Panc1 (cell line): ENCODE data around the gene ALPK1. TPM values are rescaled to one million over a fixed set of nuclear protein-coding genes. Genes with fewer than 3 reads are reported as not detected.

Experiments used
- ATAC-seq: fragments of 200-7000 bp; cut with Tn5 transposase; 2 replicates; pipeline ENCODE4 v1.9.1; 2020; ENCODE audit warnings: mild to moderate bottlenecking, moderate library complexity
- BruUV-seq: library from RNA; stranded (reverse); fragments of 400-500 nt; replicated peaks from 2 replicates; lab custom pipeline; 2021; lab: Mats Ljungman, UMichigan
- CTCF ChIA-PET: fragments of 300-600 bp; sonication (Branson Sonifier 250); formaldehyde crosslinking; loops from one replicate; lab custom pipeline; 2022; ENCODE audit warnings: antibody characterized with exemption; lab: Charles Lee
- POLR2A ChIA-PET: fragments of 300-600 bp; sonication (Branson Sonifier 250); formaldehyde crosslinking; loops from one replicate; lab custom pipeline; 2022; ENCODE audit warnings: antibody characterized with exemption; lab: Charles Lee
- DNase-seq: peaks from one replicate; pipeline ENCODE4 v3.0.0-alpha.2; 2010; ENCODE audit warnings: low read depth, low spot score
- H3K27ac ChIP-seq: 2 replicates; pipeline ENCODE4 v1.5.1; 2011; ENCODE audit warnings: mild to moderate bottlenecking, low read length, inconsistent platforms
- H3K27me3 ChIP-seq: fragments of 200-500 bp; sonication (Bioruptor generic); 2 replicates; pipeline ENCODE4 v1.6.0; 2014; ENCODE audit warnings: low read length, inconsistent platforms; ENCODE audit not compliant: control insufficient read depth, insufficient read depth
- H3K36me3 ChIP-seq: fragments of 200-500 bp; sonication (Bioruptor generic); 2 replicates; pipeline ENCODE4 v1.5.1; 2014; ENCODE audit warnings: inconsistent platforms, mild to moderate bottlenecking, low read length, moderate library complexity; ENCODE audit not compliant: control insufficient read depth, insufficient read depth
- H3K4me1 ChIP-seq: 2 replicates; pipeline ENCODE4 v1.5.1; 2011; ENCODE audit warnings: inconsistent platforms, mild to moderate bottlenecking, low read length, moderate library complexity; ENCODE audit not compliant: control insufficient read depth, insufficient read depth
- H3K4me3 ChIP-seq, 2 experiments: 2 replicates each; pipeline ENCODE4 v1.5.1; 2011 to 2012; ENCODE audit warnings: low read depth in 2 of 2, low read length in 2 of 2, mild to moderate bottlenecking in 2 of 2, inconsistent platforms in 1 of 2, moderate library complexity in 1 of 2
- H3K9me3 ChIP-seq: fragments of 200-500 bp; sonication (Bioruptor generic); 2 replicates; pipeline ENCODE4 v1.5.1; 2014; ENCODE audit warnings: low read depth, mild to moderate bottlenecking, inconsistent platforms, low read length, moderate library complexity; ENCODE audit not compliant: control insufficient read depth, insufficient read depth
- POLR2AphosphoS5 ChIP-seq: IDR thresholded peaks from 2 replicates; pipeline ENCODE4 v1.6.1; 2012; ENCODE audit warnings: mild to moderate bottlenecking, low read depth, low read length, moderate library complexity
- SIN3A ChIP-seq: IDR thresholded peaks from 2 replicates; pipeline ENCODE4 v1.6.1; 2012; ENCODE audit warnings: low read depth, mild to moderate bottlenecking, low read length, moderate library complexity, borderline replicate concordance; ENCODE audit not compliant: insufficient read depth
- TCF7L2 ChIP-seq: IDR thresholded peaks from 2 replicates; pipeline ENCODE4 v1.6.1; 2011; ENCODE audit warnings: mild to moderate bottlenecking, low read depth, low read length, inconsistent platforms
- in situ Hi-C: cut with HindIII; loops from 2 replicates; pipeline ENCODE4 v1.10.0; 2016; ENCODE audit warnings: low sequenced_read_pairs, low pct_unique_long_range_greater_than_20kb
- intact Hi-C: fragments of 100-400 bp; cut with micrococcal nuclease; formaldehyde crosslinking; loops from one replicate; pipeline ENCODE4 v1.10.0; 2022; ENCODE audit not compliant: unreplicated experiment
- total RNA-seq: library from RNA; stranded (reverse); gene quantifications from one replicate; pipeline ENCODE4 v1.2.1, GENCODE V29; 2021; ENCODE audit not compliant: unreplicated experiment
- TF ChIP-seq, protein P1 (sequence below): fragments of 450-650 bp; IDR thresholded peaks from 2 replicates; pipeline ENCODE4 v1.5.1; 2017; ENCODE audit warnings: mild to moderate bottlenecking
- TF ChIP-seq, protein P2 (sequence below), 2 experiments: IDR thresholded peaks; 2 replicates each; pipeline ENCODE4 v1.6.1; 2011 to 2012; ENCODE audit warnings: low read depth in 2 of 2, control low read depth in 1 of 2, low read length in 1 of 2, mild to moderate bottlenecking in 1 of 2, moderate library complexity in 1 of 2; ENCODE audit not compliant: insufficient read depth in 1 of 2

The ALPK1 gene
- total RNA-seq, 1 experiment from 2014 or later: 1.4 TPM

DNA sequence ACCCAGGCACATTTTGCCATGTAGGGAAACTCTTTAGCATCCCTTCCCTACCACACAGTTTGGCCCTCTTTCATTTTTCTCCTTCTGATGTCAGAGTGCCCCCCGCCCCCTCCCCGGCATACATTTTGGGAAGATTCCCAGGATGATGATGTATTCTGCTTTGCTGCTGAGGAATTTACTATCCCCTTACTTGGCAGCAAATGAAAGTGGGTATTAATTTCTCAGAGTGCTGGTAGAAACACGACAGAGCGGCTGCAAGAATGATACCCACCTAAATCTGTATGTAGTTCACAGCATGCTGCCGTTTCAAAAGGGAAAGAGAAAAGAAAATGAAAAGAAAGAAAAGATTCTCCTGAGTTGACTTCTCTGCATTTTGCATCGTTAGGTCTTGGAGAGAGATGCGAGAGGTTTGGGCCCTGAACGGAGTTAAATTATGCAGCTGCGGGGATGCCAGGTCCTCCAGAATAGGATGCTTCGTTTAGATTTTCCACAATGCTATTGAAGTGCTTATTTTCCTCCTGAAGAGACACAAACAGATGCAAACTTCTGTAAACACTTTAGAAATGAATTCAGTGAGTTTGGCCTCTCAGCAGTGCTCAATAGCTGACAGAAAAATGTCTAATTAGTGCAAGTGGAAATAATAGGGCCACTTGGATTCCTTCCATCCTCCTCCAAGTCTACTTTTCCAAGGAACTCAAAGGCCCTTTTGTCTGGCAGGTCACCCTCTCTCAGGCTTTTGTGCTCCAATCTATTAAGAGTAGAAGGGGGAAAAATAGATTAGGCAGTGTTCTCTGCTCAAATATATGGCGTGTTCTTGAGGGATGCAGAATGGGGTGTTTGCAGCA lies 106.2 kb downstream of the ALPK1 start:
- DNase-seq (no peak), ATAC-seq (no peak)
- H3K27ac ChIP-seq: no peak overlapping the region
- H3K27me3 ChIP-seq: no peaks in the 10 kb centered on the region
- H3K9me3 ChIP-seq: no peaks in the 10 kb centered on the region
- intact Hi-C loops: no loop called here
- H3K4me1 ChIP-seq: no peaks in the 10 kb centered on the region
- no peaks in the 10 kb centered on the region for H3K36me3 ChIP-seq
- in situ Hi-C loops: no loop called here
- no TSS peak for BruUV-seq
- TF ChIP-seq, protein P1, sequence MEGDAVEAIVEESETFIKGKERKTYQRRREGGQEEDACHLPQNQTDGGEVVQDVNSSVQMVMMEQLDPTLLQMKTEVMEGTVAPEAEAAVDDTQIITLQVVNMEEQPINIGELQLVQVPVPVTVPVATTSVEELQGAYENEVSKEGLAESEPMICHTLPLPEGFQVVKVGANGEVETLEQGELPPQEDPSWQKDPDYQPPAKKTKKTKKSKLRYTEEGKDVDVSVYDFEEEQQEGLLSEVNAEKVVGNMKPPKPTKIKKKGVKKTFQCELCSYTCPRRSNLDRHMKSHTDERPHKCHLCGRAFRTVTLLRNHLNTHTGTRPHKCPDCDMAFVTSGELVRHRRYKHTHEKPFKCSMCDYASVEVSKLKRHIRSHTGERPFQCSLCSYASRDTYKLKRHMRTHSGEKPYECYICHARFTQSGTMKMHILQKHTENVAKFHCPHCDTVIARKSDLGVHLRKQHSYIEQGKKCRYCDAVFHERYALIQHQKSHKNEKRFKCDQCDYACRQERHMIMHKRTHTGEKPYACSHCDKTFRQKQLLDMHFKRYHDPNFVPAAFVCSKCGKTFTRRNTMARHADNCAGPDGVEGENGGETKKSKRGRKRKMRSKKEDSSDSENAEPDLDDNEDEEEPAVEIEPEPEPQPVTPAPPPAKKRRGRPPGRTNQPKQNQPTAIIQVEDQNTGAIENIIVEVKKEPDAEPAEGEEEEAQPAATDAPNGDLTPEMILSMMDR: no peak
- TF ChIP-seq POLR2AphosphoS5: no peak
- TF ChIP-seq SIN3A: no peak
- no peak for TF ChIP-seq TCF7L2
- TF ChIP-seq, protein P2, sequence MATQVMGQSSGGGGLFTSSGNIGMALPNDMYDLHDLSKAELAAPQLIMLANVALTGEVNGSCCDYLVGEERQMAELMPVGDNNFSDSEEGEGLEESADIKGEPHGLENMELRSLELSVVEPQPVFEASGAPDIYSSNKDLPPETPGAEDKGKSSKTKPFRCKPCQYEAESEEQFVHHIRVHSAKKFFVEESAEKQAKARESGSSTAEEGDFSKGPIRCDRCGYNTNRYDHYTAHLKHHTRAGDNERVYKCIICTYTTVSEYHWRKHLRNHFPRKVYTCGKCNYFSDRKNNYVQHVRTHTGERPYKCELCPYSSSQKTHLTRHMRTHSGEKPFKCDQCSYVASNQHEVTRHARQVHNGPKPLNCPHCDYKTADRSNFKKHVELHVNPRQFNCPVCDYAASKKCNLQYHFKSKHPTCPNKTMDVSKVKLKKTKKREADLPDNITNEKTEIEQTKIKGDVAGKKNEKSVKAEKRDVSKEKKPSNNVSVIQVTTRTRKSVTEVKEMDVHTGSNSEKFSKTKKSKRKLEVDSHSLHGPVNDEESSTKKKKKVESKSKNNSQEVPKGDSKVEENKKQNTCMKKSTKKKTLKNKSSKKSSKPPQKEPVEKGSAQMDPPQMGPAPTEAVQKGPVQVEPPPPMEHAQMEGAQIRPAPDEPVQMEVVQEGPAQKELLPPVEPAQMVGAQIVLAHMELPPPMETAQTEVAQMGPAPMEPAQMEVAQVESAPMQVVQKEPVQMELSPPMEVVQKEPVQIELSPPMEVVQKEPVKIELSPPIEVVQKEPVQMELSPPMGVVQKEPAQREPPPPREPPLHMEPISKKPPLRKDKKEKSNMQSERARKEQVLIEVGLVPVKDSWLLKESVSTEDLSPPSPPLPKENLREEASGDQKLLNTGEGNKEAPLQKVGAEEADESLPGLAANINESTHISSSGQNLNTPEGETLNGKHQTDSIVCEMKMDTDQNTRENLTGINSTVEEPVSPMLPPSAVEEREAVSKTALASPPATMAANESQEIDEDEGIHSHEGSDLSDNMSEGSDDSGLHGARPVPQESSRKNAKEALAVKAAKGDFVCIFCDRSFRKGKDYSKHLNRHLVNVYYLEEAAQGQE (IDR thresholded peaks at IDR 0.05; ENCODE audit: insufficient read depth in 1 of 2, low read depth in 2 of 2, low read length in 1 of 2): no peak
- CTCF ChIA-PET: no interaction called here
- POLR2A ChIA-PET: no interaction called here
- H3K4me3 ChIP-seq: no peak overlapping the region

DNA sequence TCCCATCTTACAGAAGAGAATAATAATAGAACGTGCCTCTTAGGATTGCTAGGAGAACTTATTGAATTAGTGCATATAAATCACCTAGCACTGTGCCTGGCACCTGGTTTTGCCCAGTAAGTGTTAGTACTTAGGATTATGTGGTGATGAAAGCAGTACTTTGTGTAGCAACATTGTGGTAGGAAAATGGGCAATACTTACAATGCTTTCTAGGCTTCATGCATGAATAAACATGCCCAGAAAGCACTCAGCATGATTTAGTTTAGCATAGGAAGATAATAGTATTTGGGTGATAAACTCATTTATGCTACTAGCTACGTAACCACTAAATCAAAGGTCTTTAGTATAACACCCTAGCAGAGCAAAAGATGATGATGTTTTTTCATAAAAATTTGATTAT lies 113.2 kb downstream of the ALPK1 start:
- no peak overlapping the region for H3K4me3 ChIP-seq
- H3K36me3 ChIP-seq: no peaks in the 10 kb centered on the region
- DNase-seq (no peak), ATAC-seq (no peak)
- ChIA-PET POLR2A (no interaction called here), CTCF (no interaction called here)
- BruUV-seq: no TSS peak
- H3K27ac ChIP-seq: no peak overlapping the region
- no peaks in the 10 kb centered on the region for H3K9me3 ChIP-seq
- intact Hi-C loops: no loop called here
- in situ Hi-C loops: no loop called here
- H3K4me1 ChIP-seq: no peaks in the 10 kb centered on the region
- H3K27me3 ChIP-seq: no peaks in the 10 kb centered on the region
- TF ChIP-seq, protein P2 (IDR thresholded peaks at IDR 0.05; ENCODE audit: insufficient read depth in 1 of 2, low read depth in 2 of 2, low read length in 1 of 2): no peak
- TF ChIP-seq SIN3A: no peak
- no peak for TF ChIP-seq TCF7L2
